Stimulated activated CD4-positive, alpha-beta T cell treated with anti-CD3 and anti-CD28 coated beads, TNF-alpha, amount 100 ng/mL, for 24 hours (primary cell): ENCODE results near the gene SPINK4.

Experiments used
- DNase-seq, 3 experiments: peaks; one replicate each; pipeline ENCODE4 v3.0.0-alpha.2; 2020; ENCODE audit warnings: low read depth in 3 of 3

Gene SPINK4

DNA sequence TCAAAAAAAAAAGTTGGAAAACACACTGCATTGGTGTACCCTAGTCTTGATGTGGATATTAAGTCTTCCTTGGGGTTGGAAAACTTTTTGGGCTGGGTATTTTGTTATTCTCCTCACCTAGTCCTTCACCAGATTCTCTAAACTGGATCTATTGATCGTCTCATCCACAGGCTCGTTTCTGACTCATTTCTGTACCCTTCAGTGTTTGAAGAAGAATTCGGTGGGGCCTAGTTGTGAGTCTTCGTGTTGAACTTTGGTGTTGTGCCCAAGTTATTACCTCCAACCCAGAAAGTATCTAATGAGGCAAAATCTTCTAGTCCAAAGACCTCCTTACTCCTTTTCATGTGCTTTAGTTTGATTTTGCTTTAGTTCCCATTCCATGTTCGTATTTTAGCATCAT, 51.9 kb downstream of the SPINK4 start:
- DNase-seq, result no peak

DNA sequence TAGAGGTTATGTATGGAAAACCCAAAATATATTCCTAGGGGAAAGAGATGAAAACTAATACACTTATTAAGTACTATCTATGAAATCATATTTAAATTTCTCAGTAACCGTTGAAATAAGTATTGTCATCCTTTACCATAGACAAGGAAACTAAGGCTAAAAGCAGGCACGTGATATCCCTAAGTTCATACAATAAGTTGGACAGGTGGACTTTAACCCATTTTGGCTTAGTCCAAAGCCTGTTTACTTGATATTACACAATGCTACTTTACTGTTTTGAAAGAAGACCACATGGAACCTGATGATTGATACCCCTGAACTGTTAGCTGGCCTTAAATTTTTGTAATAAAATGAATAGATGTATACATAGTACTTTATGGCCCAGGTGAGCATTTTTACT, 53.8 kb downstream of the SPINK4 start:
- DNase-seq, result no peak

DNA sequence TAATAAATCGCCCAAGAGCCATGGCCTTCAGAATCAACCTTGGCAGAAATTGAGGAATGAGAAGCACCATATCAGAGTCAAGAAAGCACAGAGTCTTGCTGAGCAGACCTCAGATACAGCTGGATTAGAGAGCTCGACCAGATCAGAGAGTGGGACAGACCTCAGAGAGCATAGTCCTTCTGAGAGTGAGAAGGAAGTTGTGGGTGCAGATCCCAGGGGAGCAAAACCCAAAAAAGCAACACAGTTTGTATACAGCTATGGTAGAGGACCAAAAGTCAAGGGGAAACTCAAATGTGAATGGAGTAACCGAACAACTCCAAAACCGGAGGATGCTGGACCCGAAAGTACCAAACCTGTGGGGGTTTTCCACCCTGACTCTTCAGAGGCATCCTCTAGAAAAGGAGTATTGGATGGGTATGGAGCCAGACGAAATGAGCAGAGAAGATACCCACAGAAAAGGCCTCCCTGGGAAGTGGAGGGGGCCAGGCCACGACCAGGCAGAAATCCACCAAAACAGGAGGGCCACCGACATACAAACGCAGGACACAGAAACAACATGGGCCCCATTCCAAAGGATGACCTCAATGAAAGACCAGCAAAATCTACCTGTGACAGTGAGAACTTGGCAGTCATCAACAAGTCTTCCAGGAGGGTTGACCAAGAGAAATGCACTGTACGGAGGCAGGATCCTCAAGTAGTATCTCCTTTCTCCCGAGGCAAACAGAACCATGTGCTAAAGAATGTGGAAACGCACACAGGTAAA, 54.9 kb downstream of the SPINK4 start:
- no peak for DNase-seq

DNA sequence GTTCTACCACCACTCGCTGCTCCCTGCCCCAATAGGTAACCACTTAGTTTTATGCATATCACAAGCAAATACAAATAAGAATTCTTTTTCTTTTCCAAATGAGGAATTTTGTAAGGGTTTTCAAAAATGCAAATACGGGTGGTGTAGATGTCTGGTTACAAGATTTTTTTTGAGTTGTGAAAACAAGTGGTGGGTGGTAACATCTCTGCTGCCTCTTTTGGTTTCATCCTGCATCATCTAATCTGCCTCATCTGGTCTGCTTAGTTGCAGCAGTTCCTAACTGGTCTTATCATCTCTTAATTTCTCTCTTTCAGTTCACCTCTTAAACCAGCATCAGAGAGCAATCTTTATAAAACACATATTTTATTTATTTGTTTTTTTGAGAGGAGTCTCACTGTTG, 55.6 kb downstream of the SPINK4 start:
- no peak for DNase-seq

DNA sequence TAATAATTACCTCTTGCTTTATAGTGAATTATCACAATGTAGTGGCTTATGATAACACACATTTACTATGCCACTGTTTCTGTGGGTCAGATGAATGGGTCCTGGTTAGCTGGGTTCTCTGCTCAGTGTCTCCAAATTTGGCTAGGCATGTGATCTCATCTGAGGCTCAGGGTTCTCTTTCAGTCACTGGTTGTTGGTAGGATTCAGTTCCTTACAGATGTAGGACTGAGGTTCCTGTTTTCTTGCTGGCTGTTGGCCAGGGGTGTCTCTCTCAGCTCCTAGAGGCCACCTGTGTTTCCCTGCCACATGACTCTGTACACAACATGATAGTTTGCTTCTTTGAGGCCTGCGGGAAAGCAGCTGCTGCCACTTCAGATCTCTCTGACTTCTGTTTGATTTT, 57.5 kb downstream of the SPINK4 start:
- no peak for DNase-seq
